PC-9 (cell line): ENCODE data around the gene PRKG1. TPM values are rescaled to one million over a fixed set of nuclear protein-coding genes. Genes with fewer than 3 reads are reported as not detected.

ENCODE experiments used
- BruUV-seq: library from RNA; stranded (reverse); fragments of 400-500 nt; replicated peaks from 2 replicates; lab custom pipeline; 2021; lab: Mats Ljungman, UMichigan
- CTCF ChIA-PET: fragments of 300-600 bp; sonication (Branson Sonifier 250); formaldehyde crosslinking; loops from one replicate; lab custom pipeline; 2022; ENCODE audit warnings: antibody characterized with exemption; lab: Charles Lee
- POLR2A ChIA-PET: fragments of 300-600 bp; sonication (Branson Sonifier 250); formaldehyde crosslinking; loops from one replicate; lab custom pipeline; 2022; ENCODE audit warnings: antibody characterized with exemption; ENCODE audit not compliant: unreplicated experiment; lab: Charles Lee
- DNase-seq, 2 experiments: peaks; one replicate each; pipeline versions ENCODE4 v3.0.0 to v3.0.0-alpha.2; 2015 to 2022; ENCODE audit warnings: mixed read lengths in 1 of 2
- H2AFZ ChIP-seq: fragments of 200-600 bp; sonication (generic); 2 replicates; pipeline ENCODE4 v1.8.1; 2017; ENCODE audit warnings: antibody characterized with exemption
- H3F3A ChIP-seq: fragments of 200-600 bp; sonication (generic); 2 replicates; pipeline ENCODE4 v1.8.1; 2017; ENCODE audit warnings: antibody characterized with exemption, mild to moderate bottlenecking, low read depth; ENCODE audit not compliant: insufficient read depth
- H3K27ac ChIP-seq: fragments of 200-600 bp; sonication (generic); 2 replicates; pipeline ENCODE4 v1.6.1; 2016; ENCODE audit warnings: mixed run types
- H3K27me3 ChIP-seq: fragments of 200-600 bp; sonication (generic); 2 replicates; pipeline ENCODE4 v1.6.1; 2016; ENCODE audit warnings: low read depth, mixed run types; ENCODE audit not compliant: insufficient read depth
- H3K36me3 ChIP-seq: fragments of 200-600 bp; sonication (generic); 2 replicates; pipeline ENCODE4 v1.6.1; 2016; ENCODE audit warnings: low read depth, mixed run types
- H3K4me1 ChIP-seq: fragments of 200-600 bp; sonication (generic); replicated peaks from 2 replicates; pipeline ENCODE4 v1.6.1; 2016; ENCODE audit warnings: mixed run types; ENCODE audit not compliant: insufficient read depth
- H3K4me2 ChIP-seq: fragments of 200-600 bp; sonication (generic); 2 replicates; pipeline ENCODE4 v1.6.1; 2017; ENCODE audit warnings: mixed run types
- H3K4me3 ChIP-seq: fragments of 200-600 bp; sonication (generic); 2 replicates; pipeline ENCODE4 v1.6.1; 2016; ENCODE audit warnings: mixed run types
- H3K79me2 ChIP-seq: fragments of 200-600 bp; sonication (generic); 2 replicates; pipeline ENCODE4 v1.6.1; 2017; ENCODE audit warnings: low read depth, mixed run types
- H3K9me2 ChIP-seq: fragments of 200-600 bp; sonication (generic); 2 replicates; pipeline ENCODE4 v1.8.1; 2017; ENCODE audit warnings: mild to moderate bottlenecking; ENCODE audit not compliant: insufficient read depth
- H3K9me3 ChIP-seq: fragments of 200-600 bp; sonication (generic); 2 replicates; pipeline ENCODE4 v1.8.1; 2016; ENCODE audit warnings: low read depth; ENCODE audit not compliant: insufficient read depth
- H4K20me1 ChIP-seq: fragments of 200-600 bp; sonication (generic); 2 replicates; pipeline ENCODE4 v1.8.1; 2017; ENCODE audit not compliant: insufficient read depth
- EZH2 ChIP-seq: fragments of 200-600 bp; sonication (generic); IDR thresholded peaks from 2 replicates; pipeline ENCODE4 v1.8.0; 2017; ENCODE audit warnings: antibody characterized with exemption, low read depth
- intact Hi-C: fragments of 100-400 bp; cut with micrococcal nuclease; formaldehyde crosslinking; loops from one replicate; pipeline ENCODE4 v1.10.0; 2022; ENCODE audit not compliant: unreplicated experiment
- total RNA-seq: library from RNA; stranded (reverse); gene quantifications from 2 replicates; pipeline ENCODE4 v1.2.3, GENCODE V29; 2021
- TF ChIP-seq, protein P1 (sequence below): fragments of 200-600 bp; sonication (generic); conservative IDR thresholded peaks from 2 replicates; pipeline ENCODE4 v1.6.1; 2017; ENCODE audit warnings: mixed run types, antibody characterized with exemption, mild to moderate bottlenecking, moderate library complexity

The PRKG1 gene
- total RNA-seq, 1 experiment from 2014 or later, result 0.70 TPM

DNA sequence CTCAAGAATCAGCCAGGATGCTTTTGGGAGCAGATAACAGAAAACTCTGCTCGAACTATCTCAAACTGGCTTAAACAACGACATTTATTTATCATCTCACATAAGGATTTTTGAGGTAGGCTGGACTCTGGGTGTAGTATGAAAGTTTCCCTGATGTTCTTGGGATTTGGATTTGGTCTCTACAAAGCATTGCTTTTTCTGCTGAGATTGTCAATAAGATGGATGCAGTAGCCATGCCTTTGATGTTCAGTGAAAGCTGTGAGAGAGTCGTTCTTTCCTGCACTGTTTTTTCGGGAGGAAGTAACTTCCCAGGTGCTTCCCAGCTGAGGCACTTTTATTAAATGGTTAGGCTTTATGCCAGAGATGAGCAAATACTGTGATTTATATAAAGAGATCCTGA, 181.1 kb downstream of the PRKG1 start:
- Histone ChIP-seq H3K4me1 (no peaks in the 10 kb centered on the region), H3K4me3 (no peak overlapping the region), H3K9me3 (no peaks in the 10 kb centered on the region), H2AFZ (no peak overlapping the region), H3K36me3 (no peaks in the 10 kb centered on the region), H4K20me1 (no peaks in the 10 kb centered on the region), H3F3A (no peaks in the 10 kb centered on the region), H3K27me3 (no peaks in the 10 kb centered on the region), H3K4me2 (no peak overlapping the region), H3K79me2 (no peaks in the 10 kb centered on the region), H3K27ac (no peak overlapping the region), H3K9me2 (no peaks in the 10 kb centered on the region)
- BruUV-seq, result no TSS peak
- ChIA-PET CTCF (no interaction called here), POLR2A (no interaction called here)
- TF ChIP-seq, protein P1, sequence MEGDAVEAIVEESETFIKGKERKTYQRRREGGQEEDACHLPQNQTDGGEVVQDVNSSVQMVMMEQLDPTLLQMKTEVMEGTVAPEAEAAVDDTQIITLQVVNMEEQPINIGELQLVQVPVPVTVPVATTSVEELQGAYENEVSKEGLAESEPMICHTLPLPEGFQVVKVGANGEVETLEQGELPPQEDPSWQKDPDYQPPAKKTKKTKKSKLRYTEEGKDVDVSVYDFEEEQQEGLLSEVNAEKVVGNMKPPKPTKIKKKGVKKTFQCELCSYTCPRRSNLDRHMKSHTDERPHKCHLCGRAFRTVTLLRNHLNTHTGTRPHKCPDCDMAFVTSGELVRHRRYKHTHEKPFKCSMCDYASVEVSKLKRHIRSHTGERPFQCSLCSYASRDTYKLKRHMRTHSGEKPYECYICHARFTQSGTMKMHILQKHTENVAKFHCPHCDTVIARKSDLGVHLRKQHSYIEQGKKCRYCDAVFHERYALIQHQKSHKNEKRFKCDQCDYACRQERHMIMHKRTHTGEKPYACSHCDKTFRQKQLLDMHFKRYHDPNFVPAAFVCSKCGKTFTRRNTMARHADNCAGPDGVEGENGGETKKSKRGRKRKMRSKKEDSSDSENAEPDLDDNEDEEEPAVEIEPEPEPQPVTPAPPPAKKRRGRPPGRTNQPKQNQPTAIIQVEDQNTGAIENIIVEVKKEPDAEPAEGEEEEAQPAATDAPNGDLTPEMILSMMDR, result no peak
- TF ChIP-seq EZH2, result no peak
- no peak for DNase-seq
- intact Hi-C loops, result no loop called here

DNA sequence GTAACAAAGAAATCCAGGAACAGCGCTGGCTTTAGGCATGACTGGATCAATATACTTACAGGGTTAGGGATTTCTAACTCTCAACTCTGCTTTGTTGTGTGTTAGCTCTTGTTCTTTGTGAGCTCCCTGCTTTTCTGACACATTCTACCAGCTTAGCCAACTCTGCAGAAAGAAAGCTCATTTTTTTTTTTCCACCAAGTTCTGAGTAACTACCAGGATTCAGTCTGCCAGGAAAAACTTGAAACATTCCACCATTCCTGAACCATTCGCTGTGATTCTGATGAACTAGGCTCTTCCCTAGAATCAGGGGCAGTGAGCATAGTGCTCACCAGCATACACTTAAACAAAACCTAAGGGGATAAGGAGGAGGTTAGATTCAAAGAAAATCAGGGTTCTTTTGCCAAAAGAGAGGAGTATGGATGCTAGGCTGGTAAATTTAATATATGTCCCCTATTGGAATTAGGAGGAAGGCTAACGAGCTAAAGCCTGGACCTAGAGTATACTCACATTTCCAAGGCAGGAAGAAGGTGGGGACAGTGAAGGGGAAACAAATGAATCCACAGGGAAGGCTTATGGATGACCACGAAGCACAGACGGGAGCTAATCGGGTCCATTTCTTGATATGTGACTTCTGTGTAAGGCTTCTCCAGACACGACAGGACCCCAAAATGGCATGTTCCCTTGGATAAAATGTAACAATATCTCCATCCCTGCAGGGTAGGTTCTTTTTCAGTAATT, 183.4 kb downstream of the PRKG1 start:
- Histone ChIP-seq H3K9me3 (no peaks in the 10 kb centered on the region), H3K9me2 (no peaks in the 10 kb centered on the region), H3K27ac (no peak overlapping the region), H3K4me3 (no peak overlapping the region), H2AFZ (no peak overlapping the region), H3K36me3 (no peaks in the 10 kb centered on the region), H3F3A (no peaks in the 10 kb centered on the region), H3K4me1 (no peaks in the 10 kb centered on the region), H3K4me2 (no peak overlapping the region), H3K79me2 (no peaks in the 10 kb centered on the region), H4K20me1 (no peaks in the 10 kb centered on the region), H3K27me3 (no peaks in the 10 kb centered on the region)
- TF ChIP-seq, protein P1, result no peak
- TF ChIP-seq EZH2, result no peak
- ChIA-PET POLR2A (no interaction called here), CTCF (interaction anchor here (0.7 kb wide), 1 partner anchor 1275 kb away, joined by 7 read pairs; no protein-coding TSS in a partner anchor)
- intact Hi-C loops, result no loop called here
- DNase-seq, result no peak
- no TSS peak for BruUV-seq

DNA sequence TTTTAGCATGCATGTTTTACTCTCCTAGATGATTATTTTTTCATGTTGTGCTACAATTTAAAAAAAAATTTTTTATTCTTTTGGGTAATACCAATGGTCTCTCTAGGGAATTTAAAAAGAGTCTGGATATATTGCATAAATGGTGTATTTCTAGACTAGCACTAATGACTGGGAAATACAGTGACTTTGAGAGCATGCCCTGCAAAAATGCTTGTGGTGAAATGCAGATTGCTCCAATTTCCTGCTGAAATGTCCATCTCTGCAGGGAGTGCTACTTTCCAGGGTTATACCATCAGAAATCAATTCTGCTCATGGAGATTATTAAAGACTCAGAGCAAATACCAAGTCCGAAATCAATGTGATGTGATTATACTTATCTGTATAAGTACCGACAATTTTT, 186.1 kb downstream of the PRKG1 start:
- H3K9me2 ChIP-seq, result no peaks in the 10 kb centered on the region
- no peaks in the 10 kb centered on the region for H3K9me3 ChIP-seq

More for the DNA sequence above, 186.1 kb downstream of the PRKG1 start:
- TF ChIP-seq, protein P1, result no peak
- no peak for TF ChIP-seq EZH2
- Histone ChIP-seq H4K20me1 (no peaks in the 10 kb centered on the region), H3F3A (no peaks in the 10 kb centered on the region), H3K4me1 (no peaks in the 10 kb centered on the region), H3K36me3 (no peaks in the 10 kb centered on the region), H3K27me3 (no peaks in the 10 kb centered on the region), H2AFZ (no peak overlapping the region), H3K4me2 (no peak overlapping the region), H3K27ac (no peak overlapping the region), H3K4me3 (no peak overlapping the region), H3K79me2 (no peaks in the 10 kb centered on the region)
- BruUV-seq, result no TSS peak
- no peak for DNase-seq
- ChIA-PET CTCF (no interaction called here), POLR2A (no interaction called here)
- intact Hi-C loops, result no loop called here
